GM12801 (cell line): ENCODE data around the gene XDH.

Source experiments
- TF ChIP-seq, protein P1 (sequence below): IDR thresholded peaks from one replicate; pipeline ENCODE4 v1.5.1; 2011; ENCODE audit warnings: control low read depth; ENCODE audit not compliant: insufficient read length; ENCODE audit errors: extremely low read depth

Gene XDH

DNA sequence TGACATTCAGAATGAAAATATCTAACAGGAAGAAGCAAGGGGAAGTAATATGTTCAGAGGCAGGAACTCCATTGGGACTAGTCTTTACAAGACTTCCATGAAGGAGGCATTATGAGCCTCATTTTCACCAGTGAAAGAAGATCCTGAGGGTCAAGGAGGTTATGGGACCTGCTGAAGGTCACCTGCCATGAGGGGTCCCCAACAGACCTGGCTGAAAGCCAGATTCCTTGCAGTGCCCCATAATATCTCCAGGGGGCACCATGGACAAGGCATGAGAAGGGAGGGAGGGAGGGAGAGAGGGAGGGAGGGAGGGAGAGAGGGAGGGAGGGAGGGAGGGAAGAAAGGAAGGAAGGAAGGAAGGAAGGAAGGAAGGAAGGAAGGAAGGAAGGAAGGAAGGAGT lies 27.9 kb downstream of the XDH start:
- TF ChIP-seq, protein P1, sequence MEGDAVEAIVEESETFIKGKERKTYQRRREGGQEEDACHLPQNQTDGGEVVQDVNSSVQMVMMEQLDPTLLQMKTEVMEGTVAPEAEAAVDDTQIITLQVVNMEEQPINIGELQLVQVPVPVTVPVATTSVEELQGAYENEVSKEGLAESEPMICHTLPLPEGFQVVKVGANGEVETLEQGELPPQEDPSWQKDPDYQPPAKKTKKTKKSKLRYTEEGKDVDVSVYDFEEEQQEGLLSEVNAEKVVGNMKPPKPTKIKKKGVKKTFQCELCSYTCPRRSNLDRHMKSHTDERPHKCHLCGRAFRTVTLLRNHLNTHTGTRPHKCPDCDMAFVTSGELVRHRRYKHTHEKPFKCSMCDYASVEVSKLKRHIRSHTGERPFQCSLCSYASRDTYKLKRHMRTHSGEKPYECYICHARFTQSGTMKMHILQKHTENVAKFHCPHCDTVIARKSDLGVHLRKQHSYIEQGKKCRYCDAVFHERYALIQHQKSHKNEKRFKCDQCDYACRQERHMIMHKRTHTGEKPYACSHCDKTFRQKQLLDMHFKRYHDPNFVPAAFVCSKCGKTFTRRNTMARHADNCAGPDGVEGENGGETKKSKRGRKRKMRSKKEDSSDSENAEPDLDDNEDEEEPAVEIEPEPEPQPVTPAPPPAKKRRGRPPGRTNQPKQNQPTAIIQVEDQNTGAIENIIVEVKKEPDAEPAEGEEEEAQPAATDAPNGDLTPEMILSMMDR: no peak

DNA sequence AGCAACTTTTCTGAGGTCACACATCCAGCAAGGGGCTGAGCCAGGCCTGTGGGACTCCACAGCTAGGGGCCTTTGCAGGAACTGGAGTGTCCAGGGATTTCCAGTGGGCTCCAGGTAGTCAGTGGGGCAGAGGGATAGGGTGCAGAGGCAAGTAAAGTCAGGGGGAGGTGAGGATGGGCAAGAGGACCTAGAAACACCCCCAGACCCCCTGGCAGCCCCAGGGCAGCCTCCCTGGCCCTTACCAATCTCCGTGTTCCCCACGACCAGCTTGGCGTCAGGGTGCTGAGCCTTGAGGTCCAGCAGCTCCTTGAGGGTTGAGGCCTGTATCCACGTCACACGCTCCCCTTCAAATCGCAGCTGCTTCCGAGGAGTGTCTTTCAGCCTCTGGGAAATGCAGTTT lies 28.4 kb downstream of the XDH start:
- TF ChIP-seq, protein P1: no peak

DNA sequence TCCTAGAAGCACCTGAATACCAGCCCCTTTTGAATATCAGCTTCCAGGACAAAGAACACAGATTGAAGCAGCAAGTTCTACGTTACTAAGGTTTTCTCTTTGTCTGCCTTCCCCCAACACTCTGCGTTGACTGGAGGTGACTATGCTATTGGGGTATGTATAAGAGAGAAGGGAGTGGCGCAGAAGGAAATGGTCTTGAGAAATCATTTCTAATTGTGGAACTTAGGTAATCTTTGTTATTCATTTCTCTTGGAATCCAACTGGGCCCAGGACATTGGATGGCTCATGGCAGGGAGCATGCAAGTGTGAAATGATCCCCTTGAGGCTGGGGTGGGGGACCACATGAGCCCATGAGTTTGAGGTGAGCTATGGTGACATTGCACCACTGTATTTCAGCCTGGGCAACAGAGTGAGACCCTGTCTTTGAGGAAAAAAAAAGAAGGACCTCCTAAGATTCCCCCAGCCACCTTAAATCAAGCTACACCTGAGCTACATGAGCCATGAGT lies 29.7 kb downstream of the XDH start:
- TF ChIP-seq, protein P1: no peak

DNA sequence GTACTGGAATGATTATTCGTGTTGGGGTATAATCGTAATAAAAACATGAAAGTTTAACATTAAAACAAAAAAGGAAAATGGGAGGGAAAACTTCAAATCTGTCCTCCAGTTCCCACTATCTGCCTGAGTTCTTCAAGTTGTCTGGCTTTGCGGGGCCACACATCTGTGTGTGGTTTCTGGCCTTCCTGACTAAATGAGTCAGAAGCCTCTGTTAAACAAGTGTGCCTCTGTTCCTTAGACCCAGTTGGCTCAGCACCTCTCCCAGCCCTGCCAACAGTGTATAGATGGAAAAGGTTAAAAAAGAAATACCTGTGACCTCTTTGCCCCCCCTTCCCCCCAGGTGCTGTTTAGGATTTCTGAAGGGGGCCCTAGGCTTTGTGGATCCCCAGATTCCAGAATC lies 30.2 kb downstream of the XDH start:
- TF ChIP-seq, protein P1: no peak

DNA sequence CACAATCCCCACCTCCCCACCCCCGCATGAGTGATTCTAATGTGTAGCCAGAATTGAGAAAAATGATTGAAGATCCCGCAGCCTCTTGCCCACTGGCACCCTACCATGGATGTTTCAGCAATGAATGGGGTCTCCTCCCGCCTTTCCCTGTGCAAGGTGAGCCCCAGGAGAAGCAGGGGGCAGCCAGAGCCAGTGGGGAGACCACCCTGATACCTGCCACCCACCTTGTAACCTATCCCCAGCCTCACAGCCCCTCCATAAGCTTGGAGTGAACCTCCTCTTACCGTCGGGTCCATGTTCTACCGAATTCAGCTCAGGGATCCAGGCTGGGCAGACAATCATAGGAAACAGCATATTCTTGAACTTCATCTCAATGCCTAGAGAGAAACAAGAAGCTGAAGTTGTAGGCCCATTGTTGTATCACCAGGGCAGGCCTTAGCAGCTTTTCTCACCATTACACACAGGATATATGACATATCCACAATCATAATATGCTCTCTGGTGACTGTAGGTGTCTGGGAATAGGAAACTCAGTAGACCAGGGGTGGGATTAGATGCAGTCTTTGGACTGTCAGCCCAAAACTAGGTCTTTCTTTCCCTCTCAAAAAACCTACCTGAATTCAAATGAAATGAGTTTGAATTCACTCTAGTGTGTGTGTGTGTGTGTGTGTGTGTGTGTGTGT lies 30.9 kb downstream of the XDH start:
- TF ChIP-seq, protein P1: no peak

DNA sequence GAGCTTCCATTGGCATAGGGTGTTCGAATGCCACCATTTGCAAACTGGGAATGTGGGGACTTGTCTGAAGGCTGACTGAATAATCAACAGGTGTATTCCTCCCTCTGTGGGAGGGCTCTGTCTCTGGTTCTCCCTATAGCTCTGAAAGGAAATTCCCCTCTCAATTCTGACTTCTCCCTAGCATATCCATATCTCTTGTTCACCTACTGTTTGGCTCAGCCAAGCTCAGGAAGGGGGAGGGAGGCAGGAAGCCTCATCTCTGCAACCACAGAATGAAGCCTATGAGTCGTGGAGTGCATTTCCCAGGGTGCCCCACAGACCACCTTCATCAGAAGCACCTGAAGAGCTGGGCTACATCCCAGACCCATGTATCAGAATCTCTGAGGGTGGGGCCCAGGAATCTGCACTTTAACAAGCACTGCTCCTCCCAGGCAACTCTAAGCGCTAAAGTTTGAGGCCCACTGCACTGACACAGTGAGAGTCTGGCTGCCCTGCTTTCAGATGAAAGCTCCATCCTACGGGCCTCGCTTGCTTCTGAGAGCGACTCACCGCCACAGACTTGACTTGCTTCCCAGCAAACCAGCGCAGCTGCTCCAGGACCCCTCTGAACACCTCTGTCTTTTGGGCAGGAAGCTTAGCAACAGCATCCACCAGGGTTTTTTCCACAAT lies 32.0 kb downstream of the XDH start:
- TF ChIP-seq, protein P1: no peak

DNA sequence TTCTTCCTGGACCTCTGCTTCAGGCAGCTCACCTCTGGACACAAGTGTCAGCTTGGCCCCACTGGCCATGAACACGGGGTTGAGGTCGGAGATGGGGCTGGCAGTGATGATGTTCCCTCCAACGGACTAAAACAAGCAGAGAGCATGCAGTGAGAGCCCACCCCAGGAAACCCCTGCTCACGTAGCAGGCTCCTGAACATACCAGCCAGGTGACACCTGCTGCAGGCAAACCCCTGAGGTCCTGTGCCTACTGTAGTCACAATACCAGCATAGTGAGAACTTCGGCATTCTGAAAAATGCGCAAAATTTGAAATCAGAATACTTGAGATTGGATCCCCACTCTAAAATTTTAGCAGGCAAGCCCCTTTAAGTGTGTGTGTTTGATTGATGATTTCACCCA lies 32.9 kb downstream of the XDH start:
- TF ChIP-seq, protein P1: no peak
